Lower leg skin (tissue), 4 donors: ENCODE measurements around the gene HOXB1. TPM values are rescaled to one million over a fixed set of nuclear protein-coding genes. Genes with fewer than 3 reads are reported as not detected.

ENCODE experiments used
- DNase-seq, 2 donors: peaks; one replicate each; pipeline ENCODE4 v3.0.0-alpha.2; 2019; ENCODE audit warnings: low spot score in 2 of 2
- H3K4me3 ChIP-seq: fragments of 200-600 bp; sonication (generic); 2 replicates; pipeline ENCODE4 v1.5.1; 2017; ENCODE audit warnings: mild to moderate bottlenecking, low read depth; ENCODE audit not compliant: poor library complexity, severe bottlenecking
- CTCF ChIP-seq, 3 donors: fragments of 450-650 bp; IDR thresholded peaks; one replicate each; pipeline ENCODE4 v1.5.1; 2016; ENCODE audit warnings: antibody characterized with exemption in 3 of 3, mild to moderate bottlenecking in 3 of 3, moderate library complexity in 2 of 3
- POLR2A ChIP-seq, 2 donors: fragments of 450-650 bp; IDR thresholded peaks; one replicate each; pipeline ENCODE4 v1.6.1; 2016 to 2017; ENCODE audit warnings: antibody characterized with exemption in 2 of 2, mild to moderate bottlenecking in 1 of 2, moderate library complexity in 1 of 2
- WGBS, 2 donors: methylation state at CpG; one replicate each; pipeline ENCODE4 v1.1.5; 2018; 5-methylcytosine and 5-hydroxymethylcytosine counted together
- intact Hi-C: fragments of 100-400 bp; cut with DNase I; formaldehyde crosslinking; loops from one replicate; pipeline ENCODE4 v1.15.0; 2023; ENCODE audit warnings: low total_unique reads
- total RNA-seq, 4 donors: library from RNA; depleted of rRNA; stranded (reverse); fragments of >200 nt; gene quantifications; one replicate each; pipeline ENCODE4 v1.1.0, GENCODE V29; 2016

The HOXB1 gene
- total RNA-seq, 4 donors from 2014 or later, result 0.19 to 0.52 TPM; not detected in 2

DNA sequence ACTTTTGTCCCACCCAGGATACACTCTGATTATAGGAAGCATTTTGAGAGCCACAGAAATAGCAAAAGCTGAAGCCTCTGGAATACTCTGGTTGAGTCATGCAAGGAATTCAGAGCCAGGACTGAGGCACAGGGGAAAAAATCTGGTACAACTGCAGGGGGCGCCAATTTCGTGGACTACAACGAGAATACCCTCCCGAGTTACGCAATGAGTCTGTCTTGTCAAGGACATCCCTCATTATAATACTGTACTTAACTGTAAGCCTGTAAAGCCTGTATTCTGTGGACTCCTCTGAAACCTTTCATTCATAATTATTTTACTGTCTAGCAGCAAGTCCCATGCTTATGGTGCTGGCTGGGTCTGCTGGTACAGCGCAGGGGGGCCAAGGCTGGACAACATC, 7.8 kb downstream of the HOXB1 start:
- H3K4me3 ChIP-seq, result no peak overlapping the region
- WGBS, 2 donors, result 59 to 71% methylated on average over 6 of the region's 6 CpGs
- TF ChIP-seq POLR2A (IDR thresholded peaks at IDR 0.05) (no peak), CTCF (IDR thresholded peaks at IDR 0.05) (no peak)
- intact Hi-C loops, result no loop called here
- no peak for DNase-seq

DNA sequence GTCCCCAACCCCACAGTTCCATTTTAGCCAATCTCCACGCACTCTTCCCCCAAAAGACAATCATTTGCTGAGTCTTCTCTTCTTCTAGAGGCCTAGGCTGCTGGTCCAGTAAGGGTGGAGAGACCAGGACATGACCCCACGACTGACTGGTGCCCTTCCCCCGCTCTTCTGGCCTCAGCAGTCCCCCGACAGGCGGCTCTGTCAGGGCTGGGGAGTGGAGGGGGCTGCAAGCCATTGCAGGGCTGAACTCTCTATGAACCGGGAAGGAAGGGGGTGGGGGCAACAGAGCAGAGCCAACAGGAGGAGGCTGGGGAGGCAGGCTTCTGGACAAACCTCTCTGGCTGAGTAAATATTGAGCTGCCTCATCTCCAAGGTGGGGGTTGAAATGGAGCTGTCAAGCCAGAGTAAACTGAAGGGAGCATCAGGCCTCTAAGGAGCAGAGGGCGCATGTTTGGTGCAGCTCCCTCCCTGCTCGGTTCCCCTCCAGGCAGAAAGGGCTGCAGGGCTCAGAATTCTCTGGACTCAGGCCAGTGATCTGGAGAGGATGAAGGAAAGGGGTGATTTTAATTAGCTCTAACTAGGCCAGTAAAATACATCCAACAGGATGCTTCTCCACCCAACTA, 8.7 kb downstream of the HOXB1 start:
- no peak for DNase-seq
- no peak overlapping the region for H3K4me3 ChIP-seq
- 58 to 65% methylated on average over 8 of the region's 8 CpGs for WGBS, 2 donors
- TF ChIP-seq CTCF (IDR thresholded peaks at IDR 0.05) (no peak), POLR2A (IDR thresholded peaks at IDR 0.05) (no peak)
- intact Hi-C loops, result no loop called here

DNA sequence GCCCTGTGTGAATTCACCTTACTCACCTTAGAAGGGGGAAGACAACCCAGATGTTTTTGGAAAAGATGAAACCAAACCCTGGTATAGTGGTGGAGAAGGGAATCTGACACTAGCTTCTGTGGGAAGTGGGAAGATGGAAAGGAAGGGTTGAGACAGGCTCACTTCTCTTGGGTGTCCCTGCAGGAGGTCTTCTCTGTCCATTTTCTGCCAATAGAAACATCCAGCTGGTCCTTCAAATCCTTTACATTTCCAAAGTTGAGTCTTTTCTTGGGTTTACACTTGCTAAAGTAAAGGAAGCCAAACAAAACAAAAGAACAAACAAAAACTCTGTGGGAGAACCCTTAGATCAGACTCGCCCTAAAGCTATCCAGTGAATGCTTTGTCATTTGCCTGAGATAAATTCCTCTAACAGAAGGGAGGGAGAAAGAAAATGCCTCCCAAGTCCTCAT, 10.2 kb downstream of the HOXB1 start:
- DNase-seq, result no peak
- no peak overlapping the region for H3K4me3 ChIP-seq
- 73 to 78% methylated on average over 1 of the region's 1 CpG for WGBS, 2 donors
- TF ChIP-seq POLR2A (IDR thresholded peaks at IDR 0.05) (no peak), CTCF (IDR thresholded peaks at IDR 0.05) (no peak)
- intact Hi-C loops, result no loop called here

DNA sequence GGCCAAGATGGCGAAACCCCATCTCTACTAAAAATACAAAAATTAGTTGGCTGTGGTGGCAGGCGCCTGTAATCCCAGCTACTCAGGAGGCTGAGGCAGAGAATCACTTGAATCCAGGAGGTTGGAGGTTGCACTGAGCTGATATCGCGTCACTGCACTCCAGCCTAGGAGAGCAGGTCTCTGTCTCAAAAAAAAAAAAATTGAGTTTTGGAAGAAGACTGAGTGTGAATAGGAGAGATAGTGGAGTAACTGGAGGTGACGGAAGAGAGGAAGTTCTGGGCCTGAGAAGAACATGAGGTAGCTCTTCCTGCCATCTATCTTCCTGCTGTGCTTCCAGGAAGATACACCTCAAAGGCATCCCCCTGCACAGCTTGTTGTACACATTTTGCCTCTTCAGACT, 11.4 kb downstream of the HOXB1 start:
- no peak for TF ChIP-seq CTCF (IDR thresholded peaks at IDR 0.05)
- no peak for TF ChIP-seq POLR2A (IDR thresholded peaks at IDR 0.05)
- 78 to 91% methylated on average over 5 of the region's 5 CpGs for WGBS, 2 donors
- intact Hi-C loops, result no loop called here
- DNase-seq, result no peak
- H3K4me3 ChIP-seq, result no peak overlapping the region

GRCh38 chr17:48517478-48517877, 13.3 kb downstream of the HOXB1 start:
- WGBS, 2 donors, result 48 to 53% methylated on average over 3 of the region's 3 CpGs
- TF ChIP-seq POLR2A (IDR thresholded peaks at IDR 0.05) (no peak), CTCF (IDR thresholded peaks at IDR 0.05) (no peak)
- DNase-seq, result no peak
- intact Hi-C loops, result no loop called here
- H3K4me3 ChIP-seq, result no peak overlapping the region
